ENCODE results near the gene SPACA5B. TPM values are rescaled to one million over a fixed set of nuclear protein-coding genes. Genes with fewer than 3 reads are reported as not detected.
"Not testable (repeated sequence)": the region's sequence is repeated elsewhere in the genome, so short reads cannot be mapped to it uniquely, and the experiment has no call there.

SPACA5B gene
- total and polyA plus RNA-seq, 2 donors (not counting 1 experiment from before 2014, with no cell fraction given) = not detected

GRCh38 chrX:48139076-48139475 lies 8.7 kb downstream of the SPACA5B start:
- H3K27ac ChIP-seq (ENCODE audit: insufficient read depth, low read length); H3K79me2 ChIP-seq (ENCODE audit: control insufficient read depth, insufficient read depth, low read length); H3K4me3 ChIP-seq (replicated peaks in 1 of 4; ENCODE audit: control extremely low read depth in 1 of 4, insufficient read depth in 1 of 4, low read depth in 3 of 4, low read length in 4 of 4); H3K9me3 ChIP-seq (ENCODE audit: control insufficient read depth, insufficient read depth, low read depth, low read length); H3K9ac ChIP-seq (ENCODE audit: insufficient read depth, low read length); H3K4me2 ChIP-seq (ENCODE audit: extremely low read depth, insufficient read depth, low read length); H4K20me1 ChIP-seq (ENCODE audit: control insufficient read depth, extremely low read depth, insufficient read depth, low read length); H2AFZ ChIP-seq (ENCODE audit: low read length); H3K36me3 ChIP-seq (ENCODE audit: control insufficient read depth, insufficient read depth, low read length); H3K27me3 ChIP-seq (ENCODE audit: control insufficient read depth, insufficient read depth, low read length); DNase-seq (ENCODE audit: low read depth in 2 of 2); H3K4me1 ChIP-seq (ENCODE audit: control insufficient read depth, extremely low read depth, insufficient read depth, low read length): not testable (repeated sequence)

GRCh38 chrX:48141810-48142508 lies 11.5 kb downstream of the SPACA5B start:
- not testable (repeated sequence) for H3K9ac ChIP-seq (ENCODE audit: insufficient read depth, low read length); H3K9me3 ChIP-seq (ENCODE audit: control insufficient read depth, insufficient read depth, low read depth, low read length); H4K20me1 ChIP-seq (ENCODE audit: control insufficient read depth, extremely low read depth, insufficient read depth, low read length); H3K4me3 ChIP-seq (replicated peaks in 1 of 4; ENCODE audit: control extremely low read depth in 1 of 4, insufficient read depth in 1 of 4, low read depth in 3 of 4, low read length in 4 of 4); H3K4me1 ChIP-seq (ENCODE audit: control insufficient read depth, extremely low read depth, insufficient read depth, low read length); H3K27ac ChIP-seq (ENCODE audit: insufficient read depth, low read length); H2AFZ ChIP-seq (ENCODE audit: low read length); H3K79me2 ChIP-seq (ENCODE audit: control insufficient read depth, insufficient read depth, low read length); H3K36me3 ChIP-seq (ENCODE audit: control insufficient read depth, insufficient read depth, low read length); H3K27me3 ChIP-seq (ENCODE audit: control insufficient read depth, insufficient read depth, low read length); H3K4me2 ChIP-seq (ENCODE audit: extremely low read depth, insufficient read depth, low read length); DNase-seq (ENCODE audit: low read depth in 2 of 2)

DNA sequence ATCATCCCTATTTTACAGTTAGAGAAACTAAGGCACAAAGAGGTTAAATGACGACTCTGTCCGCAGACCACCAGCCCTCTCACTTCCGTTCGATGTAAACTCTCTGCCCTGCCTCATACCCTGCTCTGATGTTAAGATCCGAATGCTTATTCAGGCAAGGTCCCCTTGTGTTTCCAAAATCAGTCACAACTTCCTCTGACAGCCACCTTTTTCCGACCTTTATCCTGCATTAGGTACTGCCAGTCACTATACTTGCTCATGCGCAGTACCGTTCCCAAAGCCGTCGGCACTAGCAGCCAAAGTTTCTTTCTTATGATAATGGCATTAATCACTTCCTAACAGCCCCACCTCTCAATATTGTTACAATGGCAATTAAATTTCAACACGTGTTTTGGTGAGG lies 12.3 kb downstream of the SPACA5B start:
- not testable (repeated sequence) for H3K27me3 ChIP-seq (ENCODE audit: control insufficient read depth, insufficient read depth, low read length); H3K9ac ChIP-seq (ENCODE audit: insufficient read depth, low read length); H3K4me3 ChIP-seq (replicated peaks in 1 of 4; ENCODE audit: control extremely low read depth in 1 of 4, insufficient read depth in 1 of 4, low read depth in 3 of 4, low read length in 4 of 4); H3K4me2 ChIP-seq (ENCODE audit: extremely low read depth, insufficient read depth, low read length); H3K79me2 ChIP-seq (ENCODE audit: control insufficient read depth, insufficient read depth, low read length); H3K4me1 ChIP-seq (ENCODE audit: control insufficient read depth, extremely low read depth, insufficient read depth, low read length); H3K9me3 ChIP-seq (ENCODE audit: control insufficient read depth, insufficient read depth, low read depth, low read length); H4K20me1 ChIP-seq (ENCODE audit: control insufficient read depth, extremely low read depth, insufficient read depth, low read length); DNase-seq (ENCODE audit: low read depth in 2 of 2); H3K27ac ChIP-seq (ENCODE audit: insufficient read depth, low read length); H3K36me3 ChIP-seq (ENCODE audit: control insufficient read depth, insufficient read depth, low read length); H2AFZ ChIP-seq (ENCODE audit: low read length)

DNA sequence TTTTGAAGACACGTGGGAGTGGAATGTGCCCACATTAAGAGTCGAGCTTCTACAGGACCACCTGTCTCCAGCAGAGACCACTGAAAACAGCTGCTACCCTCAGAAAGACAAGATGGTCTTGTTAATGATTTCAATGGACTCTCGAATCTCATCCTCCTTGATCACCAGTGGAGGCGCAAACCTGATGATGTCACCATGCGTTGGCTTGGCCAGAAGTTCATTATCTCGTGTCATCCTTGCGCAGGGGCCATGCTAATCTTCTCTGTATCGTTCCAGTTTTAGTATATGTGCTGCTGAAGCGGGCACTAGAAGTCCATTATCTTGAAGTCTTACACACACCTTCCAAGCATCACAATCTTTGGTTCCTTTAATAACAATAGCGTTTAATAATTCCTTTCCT lies 23.3 kb downstream of the SPACA5B start:
- no peaks in the 10 kb centered on the region for H3K27me3 ChIP-seq (ENCODE audit: control insufficient read depth, insufficient read depth, low read length)
- no peaks in the 10 kb centered on the region for H3K36me3 ChIP-seq (ENCODE audit: control insufficient read depth, insufficient read depth, low read length)
- H3K4me1 ChIP-seq (ENCODE audit: control insufficient read depth, extremely low read depth, insufficient read depth, low read length) = no peaks in the 10 kb centered on the region
- H3K79me2 ChIP-seq (ENCODE audit: control insufficient read depth, insufficient read depth, low read length) = no peaks in the 10 kb centered on the region
- H3K27ac ChIP-seq (ENCODE audit: insufficient read depth, low read length) = no peak overlapping the region
- no peaks in the 10 kb centered on the region for H3K9me3 ChIP-seq (ENCODE audit: control insufficient read depth, insufficient read depth, low read depth, low read length)
- H3K4me2 ChIP-seq (ENCODE audit: extremely low read depth, insufficient read depth, low read length) = no peak overlapping the region
- no peak overlapping the region for H2AFZ ChIP-seq (ENCODE audit: low read length)
- no peak overlapping the region for H3K9ac ChIP-seq (ENCODE audit: insufficient read depth, low read length)
- no peak overlapping the region for H3K4me3 ChIP-seq (replicated peaks in 1 of 4; ENCODE audit: control extremely low read depth in 1 of 4, insufficient read depth in 1 of 4, low read depth in 3 of 4, low read length in 4 of 4)
- no peaks in the 10 kb centered on the region for H4K20me1 ChIP-seq (ENCODE audit: control insufficient read depth, extremely low read depth, insufficient read depth, low read length)
- DNase-seq (ENCODE audit: low read depth in 2 of 2) = no peak
- TF ChIP-seq CTCF (conservative IDR thresholded peaks at IDR 0.05 in 1 of 2, IDR thresholded peaks at IDR 0.05 in 1 of 2; ENCODE audit: low read depth in 1 of 2, low read length in 2 of 2) = no peak
- TF ChIP-seq EZH2 (IDR thresholded peaks at IDR 0.05; ENCODE audit: low read length, missing control alignments) = no peak

All from fibroblast of lung (primary cell).